Spleen (tissue), 11 donors: ENCODE results near the gene ZNF26. TPM values are rescaled to one million over a fixed set of nuclear protein-coding genes. Genes with fewer than 3 reads are reported as not detected.

ENCODE experiments used
- polyA plus RNA-seq, 3 donors: library from polyadenylated mRNA; stranded (reverse); fragments of 200-250 nt; gene quantifications; one replicate each; pipeline ENCODE4 v1.2.1, GENCODE V29; 2013
- small RNA-seq, 4 donors: library from RNA; depleted of rRNA; stranded (forward); fragments of <200 nt; gene quantifications; one replicate each; pipeline ENCODE3, GENCODE V24; 2016
- total RNA-seq, 7 donors: library from RNA; depleted of rRNA in 3 of 7; stranded (reverse); fragments of >200 nt in 3 of 7; fragmentation: NEBNext Ultra II Directional in 4 of 7; extraction: Animal tissue kit (Norgen Biotek cat#: 25700) in 4 of 7; gene quantifications; one replicate each; pipeline versions ENCODE4 v1.1.0 to v1.2.1, GENCODE V29; 2016 to 2021
- donor health status: healthy with polysubstance abuse.
- donor health status: DM: no; HTN: no; CAD: no; lungs with moderate emphysema.
- donor health status: DM: no; HTN: no; CAD: no.
- donor health status: Bipolar disorder and iron deficiency.
- donor health status: healthy.
- donor health status: DM: no; HTN: no; CAD: no.
- donor health status: DM: yes; HTN: yes; CAD: no.

Gene ZNF26
- total and polyA plus RNA-seq, 10 donors: 4.0 to 28.7 (median 17.9) TPM

Small RNA genes lying within 50 kb of the gene (small RNA-seq; reads per million reads assigned to genes)
- gene RNU4ATAC12P: 0 reads per million in 4 donors

Other genes starting within 250 kb of the ZNF26 start
- gene ANKLE2, start 224.5 kb upstream of the ZNF26 start, total RNA-seq: 10 to 100 TPM; 60.4 to 86.5 (median 82.3) TPM
- 10 to 100 TPM; 25.7 to 48.5 (median 40.4) TPM for gene ANKLE2, start 224.5 kb upstream of the ZNF26 start, polyA plus RNA-seq
- 10 to 100 TPM; 51.3 to 80.9 (median 56.1) TPM for gene GOLGA3, start 157.5 kb upstream of the ZNF26 start, total RNA-seq
- 10 to 100 TPM in 1 of 3 donors, 1 to 10 TPM in 2; 6.8 to 18.7 (median 7.8) TPM for gene GOLGA3, start 157.5 kb upstream of the ZNF26 start, polyA plus RNA-seq
- 10 to 100 TPM; 60.4 to 87.2 (median 68.1) TPM for gene CHFR, start 98.8 kb upstream of the ZNF26 start, total RNA-seq
- gene CHFR, start 98.8 kb upstream of the ZNF26 start, polyA plus RNA-seq: 10 to 100 TPM; 26.7 to 46.1 (median 41.8) TPM
- 10 to 100 TPM; 11.0 to 18.9 (median 12.5) TPM for gene ZNF605, start 30.1 kb upstream of the ZNF26 start, total RNA-seq
- 1 to 10 TPM; 1.6 to 3.3 (median 1.9) TPM for gene ZNF605, start 30.1 kb upstream of the ZNF26 start, polyA plus RNA-seq
- gene ZNF84, start 51.1 kb downstream of the ZNF26 start, total RNA-seq: 10 to 100 TPM; 20.9 to 36.3 (median 31.6) TPM
- 10 to 100 TPM in 2 of 3 donors, 1 to 10 TPM in 1; 8.6 to 13.4 (median 11.2) TPM for gene ZNF84, start 51.1 kb downstream of the ZNF26 start, polyA plus RNA-seq
- 10 to 100 TPM; 16.8 to 25.0 (median 18.2) TPM for gene ZNF140, start 94.6 kb downstream of the ZNF26 start, total RNA-seq
- 10 to 100 TPM; 14.9 to 17.0 (median 15.6) TPM for gene ZNF140, start 94.6 kb downstream of the ZNF26 start, polyA plus RNA-seq
- gene ZNF891, start 143.9 kb downstream of the ZNF26 start, total RNA-seq: 1 to 10 TPM; 2.3 to 5.8 (median 3.2) TPM
- under 1 TPM; 0.37 to 0.96 (median 0.39) TPM for gene ZNF891, start 143.9 kb downstream of the ZNF26 start, polyA plus RNA-seq
- gene ZNF10, start 144.3 kb downstream of the ZNF26 start, total RNA-seq: 10 to 100 TPM in 3 of 7 donors, 1 to 10 TPM in 4; 7.7 to 22.1 (median 9.3) TPM
- gene ZNF10, start 144.3 kb downstream of the ZNF26 start, polyA plus RNA-seq: 1 to 10 TPM; 3.3 to 4.9 (median 4.3) TPM
- gene ZNF268, start 195.1 kb downstream of the ZNF26 start, total RNA-seq: 10 to 100 TPM; 20.0 to 27.0 (median 22.5) TPM
- gene ZNF268, start 195.1 kb downstream of the ZNF26 start, polyA plus RNA-seq: 1 to 10 TPM; 3.0 to 5.1 (median 3.5) TPM
- gene ANHX, start 249.5 kb downstream of the ZNF26 start, total RNA-seq: not detected
- not detected for gene ANHX, start 249.5 kb downstream of the ZNF26 start, polyA plus RNA-seq